ENCODE measurements around the gene FANCC. TPM values are rescaled to one million over a fixed set of nuclear protein-coding genes. Genes with fewer than 3 reads are reported as not detected.

Gene FANCC
- total and polyA plus RNA-seq, 2 of the 13 experiments (the other 11 are each of a cell fraction or from before 2014, with no cell fraction given): 7.4 to 8.6 TPM

GRCh38 chr9:95108777-95109176, 208.7 kb downstream of the FANCC start:
- TF ChIP-seq KIAA2018 (CRISPR knock-in tag; IDR thresholded peaks at IDR 0.05; ENCODE audit: borderline replicate concordance) (no peak), GZF1 (CRISPR knock-in tag; IDR thresholded peaks at IDR 0.05) (no peak), GTF3A (CRISPR knock-in tag; conservative IDR thresholded peaks at IDR 0.05) (no peak), ZNF274 (CRISPR knock-in tag; IDR thresholded peaks at IDR 0.05) (no peak), ZNF761 (CRISPR knock-in tag; conservative IDR thresholded peaks at IDR 0.05) (no peak), ATM (IDR thresholded peaks at IDR 0.05; ENCODE audit: borderline replicate concordance) (no peak), GTF2F1 (IDR thresholded peaks at IDR 0.05; ENCODE audit: low read length) (no peak), SRF (IDR thresholded peaks at IDR 0.05; ENCODE audit: low read depth, low read length) (no peak), ZNF143 (CRISPR knock-in tag; IDR thresholded peaks at IDR 0.05) (no peak), ZNF557 (CRISPR knock-in tag; IDR thresholded peaks at IDR 0.05) (no peak), ZKSCAN1 (IDR thresholded peaks at IDR 0.05; ENCODE audit: low read length) (no peak), KDM4B (CRISPR knock-in tag; IDR thresholded peaks at IDR 0.05) (no peak), PPARG (CRISPR knock-in tag; conservative IDR thresholded peaks at IDR 0.05) (no peak), ZNF225 (CRISPR knock-in tag; IDR thresholded peaks at IDR 0.05) (no peak)
- TF ChIP-seq, protein P1, sequence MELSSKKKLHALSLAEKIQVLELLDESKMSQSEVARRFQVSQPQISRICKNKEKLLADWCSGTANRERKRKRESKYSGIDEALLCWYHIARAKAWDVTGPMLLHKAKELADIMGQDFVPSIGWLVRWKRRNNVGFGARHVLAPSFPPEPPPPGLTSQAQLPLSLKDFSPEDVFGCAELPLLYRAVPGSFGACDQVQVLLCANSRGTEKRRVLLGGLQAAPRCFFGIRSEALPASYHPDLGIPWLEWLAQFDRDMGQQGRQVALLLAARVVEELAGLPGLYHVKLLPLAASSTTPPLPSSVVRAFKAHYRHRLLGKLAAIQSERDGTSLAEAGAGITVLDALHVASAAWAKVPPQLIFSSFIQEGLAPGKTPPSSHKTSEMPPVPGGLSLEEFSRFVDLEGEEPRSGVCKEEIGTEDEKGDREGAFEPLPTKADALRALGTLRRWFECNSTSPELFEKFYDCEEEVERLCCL (CRISPR knock-in tag; IDR thresholded peaks at IDR 0.05; ENCODE audit: borderline replicate concordance): no peak
- TF ChIP-seq, protein P2, sequence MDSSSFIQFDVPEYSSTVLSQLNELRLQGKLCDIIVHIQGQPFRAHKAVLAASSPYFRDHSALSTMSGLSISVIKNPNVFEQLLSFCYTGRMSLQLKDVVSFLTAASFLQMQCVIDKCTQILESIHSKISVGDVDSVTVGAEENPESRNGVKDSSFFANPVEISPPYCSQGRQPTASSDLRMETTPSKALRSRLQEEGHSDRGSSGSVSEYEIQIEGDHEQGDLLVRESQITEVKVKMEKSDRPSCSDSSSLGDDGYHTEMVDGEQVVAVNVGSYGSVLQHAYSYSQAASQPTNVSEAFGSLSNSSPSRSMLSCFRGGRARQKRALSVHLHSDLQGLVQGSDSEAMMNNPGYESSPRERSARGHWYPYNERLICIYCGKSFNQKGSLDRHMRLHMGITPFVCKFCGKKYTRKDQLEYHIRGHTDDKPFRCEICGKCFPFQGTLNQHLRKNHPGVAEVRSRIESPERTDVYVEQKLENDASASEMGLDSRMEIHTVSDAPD (CRISPR knock-in tag; IDR thresholded peaks at IDR 0.05): no peak
- in situ Hi-C loops (cut with HindIII; ENCODE audit: extremely low pct_ligation_motif_present, low pct_unique_long_range_greater_than_20kb) (no loop called here), intact Hi-C loops (cut with micrococcal nuclease; ENCODE audit: unreplicated experiment) (no loop called here)
- Histone ChIP-seq H3K27ac (ENCODE audit: extremely low read length, insufficient read depth, low read length) (no peak overlapping the region), H3K4me3 (replicated peaks in 1 of 3; ENCODE audit: insufficient read depth in 1 of 3, low read depth in 2 of 3, low read length in 3 of 3) (no peak overlapping the region), H3K4me2 (ENCODE audit: low read depth, low read length) (no peak overlapping the region), H3K27me3 (ENCODE audit: control insufficient read depth in 1 of 2, insufficient read depth in 2 of 2, low read length in 2 of 2) (no peaks in the 10 kb centered on the region), H3K79me2 (ENCODE audit: insufficient read depth, low read length) (no peaks in the 10 kb centered on the region), H3K9ac (ENCODE audit: insufficient read depth, low read depth, low read length) (no peak overlapping the region), H3K36me3 (replicated peaks in 1 of 2; ENCODE audit: control insufficient read depth in 1 of 2, insufficient read depth in 2 of 2, low read length in 2 of 2) (peaks cover 14 to 19% of the 10 kb centered on the region in 2 experiments; a peak in 4 of 5 replicates), H3K4me1 (ENCODE audit: insufficient read depth, low read length) (peaks cover 9% of the 10 kb centered on the region), H3K9me3 (ENCODE audit: low read length) (no peaks in the 10 kb centered on the region), H2AFZ (ENCODE audit: low read length) (no peak overlapping the region), H4K20me1 (ENCODE audit: insufficient read depth, low read length) (no peaks in the 10 kb centered on the region)
- ChIA-PET CTCF (ENCODE audit: low intra/inter-chr PET ratio, low total read pairs) (no interaction called here), POLR2A (no interaction called here)
- WGBS (ENCODE audit: low lambda C conversion rate): 97% methylated on average over 5 of the region's 5 CpGs
- ATAC-seq (no peak), DNase-seq (ENCODE audit: low spot score) (no peak), FAIRE-seq (no peak)
- BruUV-seq (replicated peaks): no TSS peak
